Immature natural killer cell (primary cell): ENCODE data around the gene LRFN4. TPM values are rescaled to one million over a fixed set of nuclear protein-coding genes. Genes with fewer than 3 reads are reported as not detected.
A peak's percentile ranks its signal among the peaks of the same experiment; 100 is the strongest.
"Not testable (repeated sequence)": the region's sequence is repeated elsewhere in the genome, so short reads cannot be mapped to it uniquely, and the experiment has no call there.

Experiments used
- DNase-seq, 3 donors: peaks; one replicate each; pipeline ENCODE4 v3.0.0; 2022; ENCODE audit warnings: mixed read lengths in 1 of 3
- H3K27ac Mint-ChIP-seq, 6 donors: one replicate each; pipeline ENCODE4 v1.8.0; 2020; ENCODE audit warnings: mixed read lengths in 6 of 6, mild to moderate bottlenecking in 5 of 6, inconsistent platforms in 4 of 6, moderate library complexity in 3 of 6
- H3K27me3 Mint-ChIP-seq, 3 donors: one replicate each; pipeline ENCODE4 v1.8.0; 2020 to 2021; ENCODE audit warnings: low read depth in 3 of 3, mild to moderate bottlenecking in 3 of 3, mixed read lengths in 3 of 3, moderate library complexity in 3 of 3, inconsistent platforms in 1 of 3
- H3K36me3 Mint-ChIP-seq, 3 donors: one replicate each; pipeline ENCODE4 v1.8.0; 2020; ENCODE audit warnings: mixed read lengths in 3 of 3, inconsistent platforms in 2 of 3, mild to moderate bottlenecking in 2 of 3
- H3K4me1 Mint-ChIP-seq, 2 donors: one replicate each; pipeline ENCODE4 v1.8.0; 2020; ENCODE audit warnings: inconsistent platforms in 2 of 2, mild to moderate bottlenecking in 2 of 2, mixed read lengths in 2 of 2, moderate library complexity in 1 of 2
- H3K4me3 Mint-ChIP-seq, 5 donors: one replicate each; pipeline ENCODE4 v1.8.0; 2020; ENCODE audit warnings: mild to moderate bottlenecking in 5 of 5, mixed read lengths in 5 of 5, inconsistent platforms in 3 of 5, moderate library complexity in 3 of 5
- H3K9me3 Mint-ChIP-seq, 6 donors: one replicate each; pipeline ENCODE4 v1.8.0; 2020; ENCODE audit warnings: mild to moderate bottlenecking in 6 of 6, mixed read lengths in 6 of 6, inconsistent platforms in 4 of 6, moderate library complexity in 3 of 6
- polyA plus RNA-seq, 3 donors: library from polyadenylated mRNA; unstranded; fragments of 300-500 nt; fragmentation: Illumina TruSeq; gene quantifications; one replicate each; pipeline ENCODE4 v1.2.3, GENCODE V29; 2021

LRFN4 gene
- polyA plus RNA-seq = under 1 TPM in 2 of 3 donors, not detected in 1; 0.12 to 0.16 TPM

GRCh38 chr11:66856496-66857233 is at the start of gene LRFN4:
Gene LRFN4 (plus strand): TSS chr11:66857064. CDS start chr11:66857745, 681 bp downstream.
- peaks cover 6 to 7% of the 10 kb centered on the region in 2 donors for H3K4me1 Mint-ChIP-seq
- no peaks in the 10 kb centered on the region for H3K36me3 Mint-ChIP-seq
- H3K9me3 Mint-ChIP-seq = no peaks in the 10 kb centered on the region
- peak within 1 kb of the TSS; percentile 83 to 91 (median 88) for H3K4me3 Mint-ChIP-seq
- H3K27ac Mint-ChIP-seq = peak within 1 kb of the TSS; percentile 43 to 82 (median 72)
- H3K27me3 Mint-ChIP-seq = peaks cover 2 to 5% (median 3%) of the 10 kb centered on the region in 3 donors
- peak; percentile 65 to 75 (median 67) for DNase-seq

GRCh38 chr11:66809592-66809991 is 47.3 kb upstream of the LRFN4 start:
- Mint-ChIP-seq H3K36me3 (peaks cover 0 to 3% (median 3%) of the 10 kb centered on the region in 3 donors), H3K27me3 (peaks cover 0 to 2% (median 0%) of the 10 kb centered on the region in 3 donors), H3K4me1 (no peaks in the 10 kb centered on the region), H3K4me3 (no peak overlapping the region), H3K9me3 (no peaks in the 10 kb centered on the region), H3K27ac (no peak overlapping the region)
- no peak for DNase-seq

- Mint-ChIP-seq H3K4me1 (no peaks in the 10 kb centered on the region), H3K27ac (no peak overlapping the region), H3K9me3 (no peaks in the 10 kb centered on the region), H3K27me3 (peaks cover 0 to 2% (median 0%) of the 10 kb centered on the region in 3 donors), H3K36me3 (peaks cover 0 to 3% (median 0%) of the 10 kb centered on the region in 3 donors), H3K4me3 (no peak overlapping the region)
- no peak for DNase-seq
These were observed 46.2 kb upstream of the LRFN4 start for GRCh38 chr11:66810576-66811185.

GRCh38 chr11:66814678-66815077 is 42.2 kb upstream of the LRFN4 start:
- no peak overlapping the region for H3K27ac Mint-ChIP-seq
- no peaks in the 10 kb centered on the region for H3K36me3 Mint-ChIP-seq
- DNase-seq = no peak
- H3K4me3 Mint-ChIP-seq = no peak overlapping the region
- H3K27me3 Mint-ChIP-seq = no peaks in the 10 kb centered on the region
- no peaks in the 10 kb centered on the region for H3K9me3 Mint-ChIP-seq
- H3K4me1 Mint-ChIP-seq = no peaks in the 10 kb centered on the region

GRCh38 chr11:66815646-66816045 is 41.2 kb upstream of the LRFN4 start:
- no peaks in the 10 kb centered on the region for H3K27me3 Mint-ChIP-seq
- H3K4me1 Mint-ChIP-seq = no peaks in the 10 kb centered on the region
- H3K27ac Mint-ChIP-seq = no peak overlapping the region
- no peaks in the 10 kb centered on the region for H3K9me3 Mint-ChIP-seq
- H3K4me3 Mint-ChIP-seq = no peak overlapping the region
- DNase-seq = no peak
- H3K36me3 Mint-ChIP-seq = no peaks in the 10 kb centered on the region

GRCh38 chr11:66818231-66818955 is 38.5 kb upstream of the LRFN4 start:
- no peaks in the 10 kb centered on the region for H3K27me3 Mint-ChIP-seq
- H3K4me1 Mint-ChIP-seq = no peaks in the 10 kb centered on the region
- no peak for DNase-seq
- no peak overlapping the region for H3K4me3 Mint-ChIP-seq
- H3K27ac Mint-ChIP-seq = no peak overlapping the region
- H3K36me3 Mint-ChIP-seq = no peaks in the 10 kb centered on the region
- H3K9me3 Mint-ChIP-seq = no peaks in the 10 kb centered on the region

- DNase-seq = no peak
- no peaks in the 10 kb centered on the region for H3K4me1 Mint-ChIP-seq
- no peaks in the 10 kb centered on the region for H3K9me3 Mint-ChIP-seq
- no peak overlapping the region for H3K27ac Mint-ChIP-seq
- no peaks in the 10 kb centered on the region for H3K36me3 Mint-ChIP-seq
- H3K27me3 Mint-ChIP-seq = peaks cover 0 to 1% (median 0%) of the 10 kb centered on the region in 3 donors
- H3K4me3 Mint-ChIP-seq = no peak overlapping the region
These were observed 36.5 kb upstream of the LRFN4 start for GRCh38 chr11:66820381-66820780.

- Mint-ChIP-seq H3K27me3 (peaks cover 0 to 1% (median 0%) of the 10 kb centered on the region in 3 donors), H3K9me3 (no peaks in the 10 kb centered on the region), H3K27ac (no peak overlapping the region), H3K4me1 (no peaks in the 10 kb centered on the region), H3K36me3 (no peaks in the 10 kb centered on the region), H3K4me3 (no peak overlapping the region)
- no peak for DNase-seq
These were observed 36.0 kb upstream of the LRFN4 start for GRCh38 chr11:66820901-66821300.

GRCh38 chr11:66823700-66824099 is 33.2 kb upstream of the LRFN4 start:
- Mint-ChIP-seq H3K36me3 (no peaks in the 10 kb centered on the region), H3K4me3 (no peak overlapping the region), H3K4me1 (no peaks in the 10 kb centered on the region), H3K27ac (no peak overlapping the region), H3K27me3 (peaks cover 0 to 1% (median 0%) of the 10 kb centered on the region in 3 donors), H3K9me3 (no peaks in the 10 kb centered on the region)
- no peak for DNase-seq

GRCh38 chr11:66824573-66824972 is 32.3 kb upstream of the LRFN4 start:
- not testable (repeated sequence) for H3K27ac Mint-ChIP-seq, H3K27me3 Mint-ChIP-seq, H3K4me1 Mint-ChIP-seq, H3K36me3 Mint-ChIP-seq, DNase-seq, H3K4me3 Mint-ChIP-seq, H3K9me3 Mint-ChIP-seq

GRCh38 chr11:66834539-66834845 is 22.4 kb upstream of the LRFN4 start:
- Mint-ChIP-seq H3K27ac (peak overlapping the region in 5 of 6 donors; percentile 0 to 79 (median 58)), H3K9me3 (no peaks in the 10 kb centered on the region), H3K4me3 (no peak overlapping the region), H3K4me1 (peaks cover 17 to 20% of the 10 kb centered on the region in 2 donors), H3K36me3 (no peaks in the 10 kb centered on the region), H3K27me3 (peaks cover 0 to 2% (median 0%) of the 10 kb centered on the region in 3 donors)
- DNase-seq = no peak

GRCh38 chr11:66834943-66835342 is 21.9 kb upstream of the LRFN4 start:
- Mint-ChIP-seq H3K4me3 (no peak overlapping the region), H3K36me3 (no peaks in the 10 kb centered on the region), H3K27me3 (peaks cover 0 to 2% (median 0%) of the 10 kb centered on the region in 3 donors), H3K27ac (peak overlapping the region in 4 of 6 donors; percentile 0 to 69 (median 37)), H3K9me3 (no peaks in the 10 kb centered on the region), H3K4me1 (peaks cover 18 to 25% of the 10 kb centered on the region in 2 donors)
- no peak for DNase-seq

GRCh38 chr11:66835768-66836405 is 21.0 kb upstream of the LRFN4 start:
- H3K27ac Mint-ChIP-seq = peak overlapping the region in 2 of 6 donors; percentile 43 to 44
- H3K36me3 Mint-ChIP-seq = no peaks in the 10 kb centered on the region
- peaks cover 0 to 4% (median 2%) of the 10 kb centered on the region in 3 donors for H3K27me3 Mint-ChIP-seq
- H3K4me1 Mint-ChIP-seq = peaks cover 27 to 34% of the 10 kb centered on the region in 2 donors
- no peak overlapping the region for H3K4me3 Mint-ChIP-seq
- DNase-seq = no peak
- H3K9me3 Mint-ChIP-seq = no peaks in the 10 kb centered on the region
